Caco-2 (cell line): ENCODE measurements around the gene NRIP2. TPM values are rescaled to one million over a fixed set of nuclear protein-coding genes. Genes with fewer than 3 reads are reported as not detected.

Experiments
- BruUV-seq: library from RNA; stranded (reverse); fragments of 400-500 nt; replicated peaks from 2 replicates; lab custom pipeline; 2021; lab: Mats Ljungman, UMichigan
- CTCF ChIA-PET: fragments of 300-600 bp; sonication (Branson Sonifier 250); formaldehyde crosslinking; loops from one replicate; lab custom pipeline; 2022; ENCODE audit warnings: antibody characterized with exemption; lab: Charles Lee
- POLR2A ChIA-PET: fragments of 300-600 bp; sonication (Branson Sonifier 250); formaldehyde crosslinking; loops from one replicate; lab custom pipeline; 2022; ENCODE audit warnings: antibody characterized with exemption; lab: Charles Lee
- DNase-seq, 2 experiments: peaks; one replicate each; pipeline versions ENCODE4 v3.0.0 to v3.0.0-alpha.2; 2020 to 2022
- H3K27me3 ChIP-seq: replicated peaks from 2 replicates; pipeline ENCODE4 v1.6.0; 2011; ENCODE audit warnings: low read length; ENCODE audit not compliant: control insufficient read depth, insufficient read depth
- H3K36me3 ChIP-seq: 2 replicates; pipeline ENCODE4 v1.5.1; 2011; ENCODE audit warnings: low read length; ENCODE audit not compliant: control insufficient read depth, insufficient read depth
- H3K4me1 ChIP-seq: fragments of 250-450 bp; sonication (Bioruptor Pico); 2 replicates; pipeline ENCODE4 v1.5.1; 2020; ENCODE audit warnings: mild to moderate bottlenecking
- H3K4me3 ChIP-seq: 2 replicates; pipeline ENCODE4 v1.5.1; 2011; ENCODE audit warnings: low read depth, mild to moderate bottlenecking, control low read depth, low read length
- H3K9me3 ChIP-seq: fragments of 250-450 bp; sonication (Bioruptor Pico); 2 replicates; pipeline ENCODE4 v1.5.1; 2020; ENCODE audit warnings: mild to moderate bottlenecking, moderate library complexity
- H3K27ac Mint-ChIP-seq: one replicate; pipeline ENCODE4 v1.8.0; 2022; ENCODE audit warnings: mixed read lengths; ENCODE audit not compliant: unreplicated experiment
- H3K27me3 Mint-ChIP-seq: one replicate; pipeline ENCODE4 v1.8.0; 2022; ENCODE audit warnings: mixed read lengths; ENCODE audit not compliant: insufficient read depth, unreplicated experiment
- H3K36me3 Mint-ChIP-seq: one replicate; pipeline ENCODE4 v1.8.0; 2022; ENCODE audit warnings: mild to moderate bottlenecking, mixed read lengths; ENCODE audit not compliant: insufficient read depth, unreplicated experiment
- H3K4me1 Mint-ChIP-seq: one replicate; pipeline ENCODE4 v1.8.0; 2022; ENCODE audit warnings: low read depth, mixed read lengths; ENCODE audit not compliant: unreplicated experiment
- H3K4me3 Mint-ChIP-seq: one replicate; pipeline ENCODE4 v1.8.0; 2022; ENCODE audit warnings: mild to moderate bottlenecking, moderate library complexity, mixed read lengths; ENCODE audit not compliant: unreplicated experiment
- H3K9me3 Mint-ChIP-seq: one replicate; pipeline ENCODE4 v1.8.0; 2022; ENCODE audit warnings: mixed read lengths; ENCODE audit not compliant: unreplicated experiment
- intact Hi-C: fragments of 100-400 bp; cut with micrococcal nuclease; formaldehyde crosslinking; loops from one replicate; pipeline ENCODE4 v1.10.0; 2022; ENCODE audit not compliant: unreplicated experiment
- total RNA-seq: library from RNA; stranded (reverse); gene quantifications from 2 replicates; pipeline ENCODE4 v1.2.3, GENCODE V29; 2022
- TF ChIP-seq, protein P1 (sequence below), 2 experiments: fragments of 200-600 bp in 1 of 2; IDR thresholded peaks; 1 replicate in 1 of 2; 2 replicates in 1 of 2; pipeline versions ENCODE4 v1.5.1 to v1.8.0; 2011 to 2022; ENCODE audit warnings: antibody characterized with exemption in 1 of 2, control low read depth in 1 of 2, inconsistent platforms in 1 of 2, low read depth in 1 of 2, low read length in 1 of 2, mild to moderate bottlenecking in 1 of 2, moderate library complexity in 1 of 2; ENCODE audit not compliant: insufficient read depth in 1 of 2, severe bottlenecking in 1 of 2, unreplicated experiment in 1 of 2

Gene NRIP2
- total RNA-seq, 1 experiment from 2014 or later, result not detected

- no peaks in the 10 kb centered on the region for H3K27me3 Mint-ChIP-seq
- no peaks in the 10 kb centered on the region for H3K4me1 Mint-ChIP-seq
- no peaks in the 10 kb centered on the region for H3K9me3 ChIP-seq
- no peaks in the 10 kb centered on the region for H3K9me3 Mint-ChIP-seq
- peaks cover 43% of the 10 kb centered on the region for H3K36me3 Mint-ChIP-seq
- BruUV-seq, result no TSS peak
- no peak overlapping the region for H3K27ac Mint-ChIP-seq
- H3K27me3 ChIP-seq, result no peaks in the 10 kb centered on the region
- H3K36me3 ChIP-seq, result 0 out of 2 replicates have a peak, but pooled peaks cover 4% of the 10 kb centered on the region
- ChIA-PET POLR2A (no interaction called here), CTCF (no interaction called here)
- no peak overlapping the region for H3K4me3 Mint-ChIP-seq
- H3K4me1 ChIP-seq, result no peaks in the 10 kb centered on the region
- intact Hi-C loops, result no loop called here
- DNase-seq, result no peak
- H3K4me3 ChIP-seq, result no peak overlapping the region
- TF ChIP-seq, protein P1, sequence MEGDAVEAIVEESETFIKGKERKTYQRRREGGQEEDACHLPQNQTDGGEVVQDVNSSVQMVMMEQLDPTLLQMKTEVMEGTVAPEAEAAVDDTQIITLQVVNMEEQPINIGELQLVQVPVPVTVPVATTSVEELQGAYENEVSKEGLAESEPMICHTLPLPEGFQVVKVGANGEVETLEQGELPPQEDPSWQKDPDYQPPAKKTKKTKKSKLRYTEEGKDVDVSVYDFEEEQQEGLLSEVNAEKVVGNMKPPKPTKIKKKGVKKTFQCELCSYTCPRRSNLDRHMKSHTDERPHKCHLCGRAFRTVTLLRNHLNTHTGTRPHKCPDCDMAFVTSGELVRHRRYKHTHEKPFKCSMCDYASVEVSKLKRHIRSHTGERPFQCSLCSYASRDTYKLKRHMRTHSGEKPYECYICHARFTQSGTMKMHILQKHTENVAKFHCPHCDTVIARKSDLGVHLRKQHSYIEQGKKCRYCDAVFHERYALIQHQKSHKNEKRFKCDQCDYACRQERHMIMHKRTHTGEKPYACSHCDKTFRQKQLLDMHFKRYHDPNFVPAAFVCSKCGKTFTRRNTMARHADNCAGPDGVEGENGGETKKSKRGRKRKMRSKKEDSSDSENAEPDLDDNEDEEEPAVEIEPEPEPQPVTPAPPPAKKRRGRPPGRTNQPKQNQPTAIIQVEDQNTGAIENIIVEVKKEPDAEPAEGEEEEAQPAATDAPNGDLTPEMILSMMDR (IDR thresholded peaks at IDR 0.05; ENCODE audit: insufficient read depth in 1 of 2, low read depth in 1 of 2, low read length in 1 of 2, severe bottlenecking in 1 of 2, unreplicated experiment in 1 of 2), result no peak
These were observed 10.3 kb downstream of the NRIP2 start for GRCh38 chr12:2824541-2824940.

DNA sequence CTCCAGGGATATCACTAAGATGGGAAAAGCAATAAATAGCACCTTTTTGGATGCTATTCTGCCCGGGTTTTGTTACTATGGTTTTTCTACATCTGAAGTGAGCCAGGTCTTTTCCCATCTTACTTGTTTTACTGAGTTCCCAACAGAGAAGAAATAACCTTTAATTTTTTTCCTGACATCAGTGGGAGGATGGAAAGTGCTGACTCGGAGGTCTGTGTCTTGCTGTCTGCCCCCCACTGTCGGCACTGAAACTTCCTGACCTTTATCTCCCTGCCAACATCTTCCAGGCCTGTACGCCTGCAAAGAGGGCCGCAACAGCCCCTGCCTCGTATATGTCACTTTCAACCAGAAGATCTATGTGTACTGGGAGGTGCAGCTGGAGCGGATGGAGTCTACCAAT is 11.4 kb downstream of the NRIP2 start:
- H3K4me3 Mint-ChIP-seq, result no peak overlapping the region
- H3K4me1 ChIP-seq, result no peaks in the 10 kb centered on the region
- peaks cover 43% of the 10 kb centered on the region for H3K36me3 Mint-ChIP-seq
- intact Hi-C loops, result no loop called here
- H3K27ac Mint-ChIP-seq, result no peak overlapping the region
- POLR2A ChIA-PET, result no interaction called here
- H3K9me3 Mint-ChIP-seq, result no peaks in the 10 kb centered on the region
- CTCF ChIA-PET, result no interaction called here
- no peak overlapping the region for H3K4me3 ChIP-seq
- no TSS peak for BruUV-seq
- TF ChIP-seq, protein P1 (IDR thresholded peaks at IDR 0.05; ENCODE audit: insufficient read depth in 1 of 2, low read depth in 1 of 2, low read length in 1 of 2, severe bottlenecking in 1 of 2, unreplicated experiment in 1 of 2), result no peak
- peaks cover 4% of the 10 kb centered on the region; the same call in 1 of the 2 replicates for H3K36me3 ChIP-seq
- H3K27me3 Mint-ChIP-seq, result no peaks in the 10 kb centered on the region
- no peak for DNase-seq
- H3K4me1 Mint-ChIP-seq, result no peaks in the 10 kb centered on the region
- no peaks in the 10 kb centered on the region for H3K9me3 ChIP-seq
- H3K27me3 ChIP-seq, result no peaks in the 10 kb centered on the region

- ChIA-PET CTCF (interaction anchor here (1.2 kb wide), 1 partner anchor 24 kb away, joined by 3 read pairs; no protein-coding TSS in a partner anchor), POLR2A (no interaction called here)
- BruUV-seq, result no TSS peak
- Mint-ChIP-seq H3K36me3 (peaks cover 59% of the 10 kb centered on the region), H3K9me3 (no peaks in the 10 kb centered on the region), H3K27ac (no peak overlapping the region), H3K4me1 (no peaks in the 10 kb centered on the region), H3K4me3 (no peak overlapping the region), H3K27me3 (no peaks in the 10 kb centered on the region)
- H3K9me3 ChIP-seq, result no peaks in the 10 kb centered on the region
- DNase-seq, result no peak
- no peak overlapping the region for H3K4me3 ChIP-seq
- intact Hi-C loops, result no loop called here
- H3K4me1 ChIP-seq, result no peaks in the 10 kb centered on the region
- no peaks in the 10 kb centered on the region for H3K27me3 ChIP-seq
- TF ChIP-seq, protein P1 (IDR thresholded peaks at IDR 0.05; ENCODE audit: insufficient read depth in 1 of 2, low read depth in 1 of 2, low read length in 1 of 2, severe bottlenecking in 1 of 2, unreplicated experiment in 1 of 2), result no peak
- peaks cover 4% of the 10 kb centered on the region; the same call in 1 of the 2 replicates for H3K36me3 ChIP-seq
These were observed 14.4 kb downstream of the NRIP2 start for GRCh38 chr12:2820432-2820831.
